ENCODE data around the gene SETDB1.
"Not testable (repeated sequence)": the region's sequence is repeated elsewhere in the genome, so short reads cannot be mapped to it uniquely, and the experiment has no call there.

Gene SETDB1

GRCh38 chr1:150926097-150926741 is at the start of gene SETDB1:
SETDB1 (plus strand) TSS chr1:150926363; CDS start chr1:150927715, 1,352 bp downstream.
- DNase-seq = peak; percentile 97

DNA sequence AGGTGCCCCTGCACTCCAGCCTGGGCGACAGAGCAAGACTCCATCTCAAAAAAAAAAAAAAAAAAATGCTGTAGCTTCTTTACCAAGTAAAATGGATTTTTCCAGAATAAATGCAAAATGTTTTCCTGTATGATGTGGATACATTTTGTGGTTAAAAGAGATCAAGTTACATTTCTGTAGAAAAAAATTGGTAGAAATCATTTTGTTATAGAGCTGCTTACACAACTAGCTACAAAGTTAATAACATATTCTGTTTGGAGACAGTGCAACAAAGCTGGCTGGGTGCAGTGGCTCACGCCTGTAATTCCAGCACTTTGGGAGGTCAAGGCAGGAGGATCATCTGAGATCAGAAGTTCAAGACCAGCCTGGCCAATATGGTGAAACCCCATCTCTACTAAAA is 47.2 kb upstream of the SETDB1 start:
- peak; percentile 21 for DNase-seq

DNA sequence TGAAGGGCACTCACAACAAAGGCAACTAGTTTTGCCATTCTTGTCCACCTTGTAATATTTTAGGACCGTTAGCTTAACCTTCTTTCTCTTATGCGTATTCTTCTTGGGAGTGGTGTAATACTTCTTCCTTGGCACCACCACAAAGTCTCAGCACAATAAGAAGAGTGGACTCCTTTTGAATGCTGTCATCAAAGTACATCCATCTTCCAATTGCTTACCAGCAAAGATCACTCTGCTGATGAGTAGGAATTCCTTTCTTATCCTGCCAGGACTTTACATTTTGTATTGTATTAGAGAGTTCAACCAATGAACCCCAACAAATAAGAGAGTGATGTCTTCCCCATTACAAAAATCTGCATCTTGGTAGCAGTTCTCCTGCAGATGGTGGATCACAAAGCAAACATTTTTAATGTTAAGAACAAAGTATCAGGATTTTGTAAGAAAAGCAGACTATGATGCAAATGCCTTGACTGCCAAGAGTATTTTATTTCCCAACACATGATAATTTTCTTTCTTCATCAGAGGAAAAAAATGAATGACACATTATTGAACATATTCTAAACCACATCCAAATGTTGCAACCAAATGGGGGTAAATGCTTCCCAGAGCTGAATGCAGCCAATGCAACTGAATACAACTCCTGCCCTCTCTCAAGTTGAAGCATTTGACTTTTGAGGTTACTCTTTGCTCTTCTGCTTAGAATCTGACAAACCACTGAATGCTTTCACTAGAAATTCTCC is 44.7 kb upstream of the SETDB1 start:
- DNase-seq = peak; percentile 96

- not testable (repeated sequence) for DNase-seq
Measured at GRCh38 chr1:150883121-150883520, 43.0 kb upstream of the SETDB1 start.

DNA sequence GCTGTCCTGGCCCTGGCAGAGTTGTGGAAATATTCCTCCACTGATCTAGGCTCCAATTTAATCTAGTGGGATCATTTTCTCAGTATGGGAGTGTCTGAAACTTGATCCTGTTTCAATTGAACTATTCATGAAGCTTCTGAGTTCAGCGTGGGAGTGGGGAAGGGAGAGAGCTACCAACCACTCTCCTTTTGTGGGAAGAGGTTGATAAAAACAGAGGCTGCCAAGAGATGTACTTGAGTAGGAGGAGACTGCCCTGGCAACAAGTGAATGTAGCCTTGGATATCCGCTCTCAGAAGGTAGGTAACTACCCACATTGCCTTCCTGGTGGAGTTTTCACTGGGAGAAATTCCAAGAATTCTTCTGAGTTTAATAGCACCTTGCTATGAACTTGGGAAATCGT is 39.1 kb upstream of the SETDB1 start, which contains the start of gene CTXND2:
Gene CTXND2, plus strand, starts transcription at position 119 of the 400 bp plus-strand sequence. CDS start 25,179 bp downstream, outside the sequence.
- no peak for DNase-seq

DNA sequence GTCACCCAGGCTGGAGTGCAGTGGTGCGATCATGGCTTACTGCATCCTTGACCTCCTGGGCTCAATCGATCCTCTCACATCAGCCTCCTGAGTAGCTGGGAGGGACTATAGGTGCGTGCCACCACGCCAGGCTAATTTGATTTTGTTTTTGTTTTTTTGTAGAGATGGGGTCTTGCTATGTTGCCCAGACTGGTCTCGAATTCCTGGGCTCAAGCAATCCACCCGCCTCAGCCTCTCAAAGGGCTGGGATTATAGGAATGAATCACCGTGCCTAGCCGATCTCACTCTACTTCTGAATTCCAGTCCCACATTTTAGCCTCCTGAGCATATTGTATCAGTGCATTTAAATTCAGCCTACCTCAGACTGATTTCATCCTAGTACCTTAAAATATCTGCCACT is 37.4 kb upstream of the SETDB1 start:
- no peak for DNase-seq

- no peak for DNase-seq
Measured at GRCh38 chr1:150890033-150890416, 36.1 kb upstream of the SETDB1 start.

- no peak for DNase-seq
Measured at GRCh38 chr1:150893336-150893913, 32.7 kb upstream of the SETDB1 start.

DNA sequence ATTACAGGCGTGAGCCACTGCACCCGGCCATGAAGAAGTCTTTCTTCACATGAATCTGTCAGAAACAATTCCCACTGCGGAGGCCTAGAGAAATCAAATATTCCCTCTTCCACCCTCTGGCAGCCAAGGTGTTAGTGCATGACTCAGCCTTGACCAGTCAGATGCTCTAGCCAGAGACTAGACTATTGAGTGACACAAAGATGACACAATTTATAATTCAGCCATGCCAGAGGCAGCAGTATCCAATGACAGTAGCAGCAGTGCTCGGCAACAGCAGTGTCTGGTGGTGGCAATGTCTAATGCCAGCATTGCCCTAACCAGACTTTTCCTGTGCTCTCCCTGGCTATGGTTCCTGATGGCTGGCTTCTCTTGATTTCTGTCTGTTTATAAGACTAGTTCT is 30.5 kb upstream of the SETDB1 start:
- DNase-seq = peak; percentile 26

DNA sequence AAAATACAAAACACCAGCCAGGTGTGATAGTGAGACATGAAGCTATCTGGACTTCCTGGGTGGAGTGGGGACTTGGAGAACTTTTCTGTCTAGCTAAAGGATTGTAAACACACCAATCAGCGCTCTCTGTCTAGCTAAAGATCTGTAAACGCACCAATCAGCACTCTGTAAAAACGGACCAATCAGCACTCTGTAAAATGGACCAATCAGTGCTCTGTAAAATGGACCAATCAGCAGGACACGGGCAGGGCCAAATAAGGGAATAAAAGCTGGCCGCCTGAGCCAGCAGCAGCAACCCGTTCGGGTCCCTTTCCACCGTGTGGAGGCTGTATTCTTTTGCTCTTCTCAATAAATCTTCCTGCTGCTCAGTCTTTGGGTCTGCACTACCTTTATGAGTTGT is 26.4 kb upstream of the SETDB1 start:
- not testable (repeated sequence) for DNase-seq

- DNase-seq = no peak
Measured at GRCh38 chr1:150902346-150902745, 23.8 kb upstream of the SETDB1 start.

- DNase-seq = no peak
Measured at GRCh38 chr1:150902751-150903150, 23.4 kb upstream of the SETDB1 start.

- DNase-seq = no peak
Measured at GRCh38 chr1:150905301-150905700, 20.9 kb upstream of the SETDB1 start.

- no peak for DNase-seq
Measured at GRCh38 chr1:150906329-150906728, 19.8 kb upstream of the SETDB1 start.

GRCh38 chr1:150906813-150907212 is 19.4 kb upstream of the SETDB1 start:
- no peak for DNase-seq

- DNase-seq = no peak
Measured at GRCh38 chr1:150909585-150910180, 16.5 kb upstream of the SETDB1 start.

DNA sequence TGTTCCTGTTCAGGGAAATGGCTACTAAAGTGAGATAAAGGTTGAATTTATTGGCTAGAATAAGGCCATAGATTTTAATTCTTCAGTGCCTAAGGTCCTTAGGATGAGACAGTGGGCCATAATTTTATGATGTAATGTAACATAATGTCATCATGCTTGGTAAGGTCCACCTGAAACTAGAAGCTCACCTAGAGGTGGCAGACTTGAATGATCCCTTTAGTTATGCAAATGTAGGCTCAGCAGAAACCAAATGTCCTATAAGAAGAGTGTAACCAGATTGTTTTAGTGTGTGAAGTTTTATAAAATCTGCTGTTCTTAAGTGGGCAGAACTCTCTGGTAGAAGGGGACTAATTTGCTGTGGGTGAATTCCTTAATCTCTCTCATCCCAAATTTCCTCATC is 13.5 kb upstream of the SETDB1 start:
- DNase-seq = no peak

DNA sequence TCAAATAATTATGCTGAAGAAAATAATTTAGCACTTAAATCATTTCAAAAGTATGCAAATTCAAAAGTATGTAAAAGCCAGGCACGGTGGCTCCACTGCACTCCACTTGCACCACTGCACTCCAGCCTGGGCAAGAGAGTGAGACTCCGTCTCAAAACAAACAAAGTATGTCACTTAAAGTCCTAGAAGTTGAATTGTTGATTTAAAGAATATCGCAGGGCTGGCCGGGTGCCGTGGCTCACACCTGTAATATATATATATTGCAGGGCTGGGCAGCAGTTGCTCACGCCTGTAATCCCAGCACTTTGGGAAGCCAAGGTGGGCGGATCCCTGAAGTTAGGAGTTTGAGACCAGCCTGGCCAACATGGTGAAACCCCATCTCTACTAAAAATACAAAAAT is 8.8 kb upstream of the SETDB1 start:
- DNase-seq = no peak

DNA sequence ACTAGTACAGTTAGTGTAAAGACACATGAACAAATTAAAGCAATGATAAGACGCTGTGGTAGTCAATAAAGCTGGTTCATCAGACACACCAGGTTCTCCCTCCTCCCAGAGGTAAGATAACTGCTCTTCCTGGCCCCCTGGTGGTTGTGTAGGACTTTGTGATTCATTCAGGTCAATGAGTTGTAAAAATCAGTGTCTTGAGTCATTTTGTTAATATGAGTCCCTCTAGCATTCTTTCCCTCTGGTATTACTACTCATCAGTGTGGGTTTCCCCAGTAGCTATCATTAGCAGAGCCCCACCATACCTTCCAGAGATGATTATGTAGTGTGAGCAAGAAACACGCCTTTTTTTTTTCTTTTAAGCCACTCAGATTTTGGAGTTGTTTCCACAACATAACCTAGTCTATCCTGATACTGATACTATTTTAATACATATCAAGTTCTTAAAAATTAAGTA is 3.6 kb upstream of the SETDB1 start:
- peak; percentile 94 for DNase-seq

DNA sequence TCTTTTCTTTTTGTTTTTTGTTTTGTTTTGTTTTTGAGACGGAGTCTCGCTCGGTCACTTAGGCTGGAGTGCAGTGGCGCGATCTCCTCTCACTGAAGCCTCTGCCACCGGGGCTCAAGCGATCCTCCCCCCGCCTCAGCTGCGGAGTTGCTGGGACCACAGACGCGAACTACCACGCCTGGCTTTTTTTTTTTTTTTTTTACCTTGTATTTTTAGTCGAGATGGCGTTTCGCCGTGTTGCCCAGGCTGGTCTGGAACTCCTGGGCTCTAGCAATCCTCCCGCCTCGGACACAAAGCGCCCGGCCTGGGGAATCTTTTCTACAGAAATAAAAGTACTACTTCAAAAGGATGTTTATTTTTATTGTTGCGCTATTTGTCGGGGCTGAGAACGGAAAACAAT is 1.1 kb upstream of the SETDB1 start:
- DNase-seq = no peak

DNA sequence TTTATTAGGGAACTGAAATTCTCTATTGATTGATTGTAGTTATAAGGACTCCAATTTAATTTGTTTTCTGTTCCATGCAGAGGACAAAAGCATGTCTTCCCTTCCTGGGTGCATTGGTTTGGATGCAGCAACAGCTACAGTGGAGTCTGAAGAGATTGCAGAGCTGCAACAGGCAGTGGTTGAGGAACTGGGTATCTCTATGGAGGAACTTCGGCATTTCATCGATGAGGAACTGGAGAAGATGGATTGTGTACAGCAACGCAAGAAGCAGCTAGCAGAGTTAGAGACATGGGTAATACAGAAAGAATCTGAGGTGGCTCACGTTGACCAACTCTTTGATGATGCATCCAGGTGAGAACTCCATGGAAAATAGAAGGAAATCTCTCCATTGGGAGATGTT is 1.5 kb downstream of the SETDB1 start:
- DNase-seq = no peak

GRCh38 chr1:150928286-150928685 is 2.1 kb downstream of the SETDB1 start:
- DNase-seq = peak; percentile 10

- not testable (repeated sequence) for DNase-seq
Measured at GRCh38 chr1:150928775-150929174, 2.6 kb downstream of the SETDB1 start.

DNA sequence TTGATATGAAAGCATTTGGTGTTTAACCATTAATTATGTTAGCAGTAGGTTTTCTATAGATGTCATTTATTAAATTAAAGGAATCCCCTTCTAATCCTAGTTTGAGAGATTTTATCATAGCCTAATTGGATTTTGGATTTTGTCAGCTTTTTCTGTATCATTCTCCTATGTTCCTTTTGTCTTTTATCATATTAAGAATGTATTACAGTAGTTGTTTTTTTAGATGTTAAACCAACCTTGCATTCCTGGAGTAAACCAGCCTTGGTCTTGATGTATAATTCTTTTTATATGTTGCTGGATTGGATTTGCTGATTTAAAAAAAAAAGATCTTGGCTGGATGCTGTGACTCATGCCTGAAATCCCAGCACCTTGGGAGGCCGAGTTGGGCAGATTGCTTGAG is 5.6 kb downstream of the SETDB1 start:
- DNase-seq = peak; percentile 28

Measured in fibroblast of skin of right biceps (primary cell).